H1 (cell line): ENCODE measurements around the gene HNRNPU. TPM values are rescaled to one million over a fixed set of nuclear protein-coding genes. Genes with fewer than 3 reads are reported as not detected.

Experiments
- CTCF ChIA-PET: fragments of 300-600 bp; sonication (Branson Sonifier 250); formaldehyde crosslinking; loops from one replicate; lab custom pipeline; 2021; ENCODE audit not compliant: partially characterized antibody; lab: Charles Lee
- POLR2A ChIA-PET: fragments of 300-600 bp; sonication (Branson Sonifier 250); formaldehyde crosslinking; loops from one replicate; lab custom pipeline; 2021; ENCODE audit warnings: inconsistent platforms; ENCODE audit not compliant: partially characterized antibody; lab: Charles Lee
- DNase-seq, 2 experiments: peaks; one replicate each; pipeline versions ENCODE4 v3.0.0 to v3.0.0-alpha.2; 2010 to 2022; ENCODE audit warnings: low spot score in 2 of 2, low read depth in 1 of 2, mixed read lengths in 1 of 2
- FAIRE-seq: peaks from 2 replicates; lab custom pipeline; 2011; peaks lifted over from hg19 to GRCh38; lab: Jason Lieb, UNC
- H2AFZ ChIP-seq: 2 replicates; pipeline ENCODE4 v1.8.1; 2012; ENCODE audit warnings: low read length, inconsistent platforms
- H2AK5ac ChIP-seq: 2 replicates; pipeline ENCODE4 v1.6.1; 2013; ENCODE audit warnings: low read depth, low read length
- H2BK120ac ChIP-seq: replicated peaks from 2 replicates; pipeline ENCODE3; 2013; ENCODE audit warnings: low read depth, low read length, inconsistent platforms
- H2BK12ac ChIP-seq: 2 replicates; pipeline ENCODE4 v1.6.1; 2013; ENCODE audit warnings: low read depth, low read length
- H2BK15ac ChIP-seq: 2 replicates; pipeline ENCODE4 v1.6.1; 2013; ENCODE audit warnings: low read length
- H2BK20ac ChIP-seq: 2 replicates; pipeline ENCODE4 v1.6.1; 2013; ENCODE audit warnings: low read length
- H2BK5ac ChIP-seq: 2 replicates; pipeline ENCODE4 v1.6.1; 2013; ENCODE audit warnings: low read depth, low read length
- H3K14ac ChIP-seq: 2 replicates; pipeline ENCODE4 v1.6.1; 2013; ENCODE audit warnings: inconsistent platforms; ENCODE audit not compliant: insufficient read length
- H3K18ac ChIP-seq: 2 replicates; pipeline ENCODE4 v1.6.1; 2013; ENCODE audit warnings: low read length; ENCODE audit errors: extremely low read depth
- H3K23ac ChIP-seq: 2 replicates; pipeline ENCODE4 v1.6.1; 2013; ENCODE audit warnings: inconsistent platforms; ENCODE audit not compliant: insufficient read length
- H3K23me2 ChIP-seq: 2 replicates; pipeline ENCODE4 v1.6.1; 2013; ENCODE audit warnings: low read depth, low read length
- H3K27ac ChIP-seq: 2 replicates; pipeline ENCODE4 v1.6.1; 2011; ENCODE audit warnings: low read depth, low read length, inconsistent platforms
- H3K27me3 ChIP-seq, 4 experiments: replicated peaks in 1 of 4; 1 replicate in 1 of 4; 2 replicates in 3 of 4; pipeline versions ENCODE4 v1.6.1 to v1.8.1; 2011 to 2013; ENCODE audit warnings: low read length in 3 of 4, mild to moderate bottlenecking in 3 of 4, inconsistent platforms in 2 of 4, mixed read lengths in 2 of 4, moderate library complexity in 1 of 4; ENCODE audit not compliant: control insufficient read depth in 3 of 4, insufficient read depth in 3 of 4; ENCODE audit errors: extremely low read depth in 1 of 4
- H3K36me3 ChIP-seq, 4 experiments: 2 replicates each; pipeline versions ENCODE4 v1.6.1 to v1.8.1; 2011 to 2013; ENCODE audit warnings: mild to moderate bottlenecking in 4 of 4, low read length in 3 of 4, moderate library complexity in 2 of 4, control low read depth in 1 of 4, inconsistent platforms in 1 of 4; ENCODE audit not compliant: insufficient read depth in 4 of 4, control insufficient read depth in 2 of 4
- H3K4ac ChIP-seq: replicated peaks from 2 replicates; pipeline ENCODE3; 2013; ENCODE audit warnings: low read length, low read depth, mixed read lengths, inconsistent platforms; ENCODE audit not compliant: insufficient read length
- H3K4me1 ChIP-seq, 4 experiments: replicated peaks in 1 of 4; 1 replicate in 1 of 4; 2 replicates in 3 of 4; pipeline versions ENCODE4 v1.6.1 to v1.8.1; 2011 to 2013; ENCODE audit warnings: low read length in 3 of 4, inconsistent platforms in 2 of 4, mixed read lengths in 1 of 4; ENCODE audit not compliant: insufficient read depth in 4 of 4, control insufficient read depth in 3 of 4
- H3K4me2 ChIP-seq, 2 experiments: 2 replicates each; pipeline versions ENCODE4 v1.6.1 to v1.8.1; 2011 to 2013; ENCODE audit warnings: low read depth in 2 of 2, low read length in 2 of 2, control low read depth in 1 of 2, inconsistent platforms in 1 of 2, mild to moderate bottlenecking in 1 of 2; ENCODE audit not compliant: insufficient read depth in 1 of 2
- H3K4me3 ChIP-seq, 4 experiments: fragments of 200-600, 300-600 bp in 1 of 4; sonication (generic), shearing (Covaris generic), sonication (Bioruptor Twin) in 1 of 4; 2 replicates each; pipeline versions ENCODE4 v1.5.1 to v1.8.1; 2011 to 2016; ENCODE audit warnings: low read length in 4 of 4, low read depth in 3 of 4, control low read depth in 2 of 4, inconsistent platforms in 2 of 4, mild to moderate bottlenecking in 2 of 4, mixed read lengths in 1 of 4, moderate library complexity in 1 of 4; ENCODE audit not compliant: insufficient read depth in 2 of 4; ENCODE audit errors: extremely low read depth in 1 of 4
- H3K56ac ChIP-seq: replicated peaks from 2 replicates; pipeline ENCODE3; 2013; ENCODE audit warnings: low read depth, mild to moderate bottlenecking, mixed read lengths, low read length, inconsistent platforms; ENCODE audit not compliant: insufficient read length
- H3K79me1 ChIP-seq: 2 replicates; pipeline ENCODE4 v1.6.1; 2013; ENCODE audit warnings: low read depth, low read length, control low read depth
- H3K79me2 ChIP-seq, 2 experiments: 2 replicates each; pipeline versions ENCODE4 v1.6.1 to v1.8.1; 2012 to 2013; ENCODE audit warnings: low read length in 2 of 2, mild to moderate bottlenecking in 2 of 2, inconsistent platforms in 1 of 2; ENCODE audit not compliant: insufficient read depth in 2 of 2, control insufficient read depth in 1 of 2
- H3K9ac ChIP-seq, 4 experiments: replicated peaks in 1 of 4; 1 replicate in 1 of 4; 2 replicates in 3 of 4; pipeline versions ENCODE4 v1.6.1 to v1.8.1; 2011 to 2013; ENCODE audit warnings: low read depth in 3 of 4, low read length in 3 of 4, control low read depth in 2 of 4, mild to moderate bottlenecking in 2 of 4, moderate library complexity in 2 of 4, inconsistent platforms in 1 of 4; ENCODE audit errors: extremely low read depth in 1 of 4
- H3K9me3 ChIP-seq, 2 experiments: 2 replicates each; pipeline versions ENCODE4 v1.6.1 to v1.8.1; 2012 to 2013; ENCODE audit warnings: mild to moderate bottlenecking in 2 of 2, moderate library complexity in 2 of 2, control low read depth in 1 of 2, inconsistent platforms in 1 of 2, low read depth in 1 of 2, low read length in 1 of 2, mixed read lengths in 1 of 2; ENCODE audit not compliant: insufficient read depth in 2 of 2
- H4K20me1 ChIP-seq, 2 experiments: replicated peaks in 1 of 2; 2 replicates each; pipeline versions ENCODE3 to v1.8.1; 2011 to 2013; ENCODE audit warnings: inconsistent platforms in 2 of 2, low read length in 2 of 2, mild to moderate bottlenecking in 1 of 2; ENCODE audit not compliant: insufficient read depth in 2 of 2, control insufficient read depth in 1 of 2
- H4K5ac ChIP-seq: 2 replicates; pipeline ENCODE4 v1.6.1; 2013; ENCODE audit warnings: low read length, low read depth, mixed read lengths, inconsistent platforms; ENCODE audit not compliant: insufficient read length
- H4K8ac ChIP-seq: 2 replicates; pipeline ENCODE4 v1.8.0; 2013; ENCODE audit warnings: mild to moderate bottlenecking, moderate library complexity, low read length, inconsistent platforms; ENCODE audit not compliant: insufficient read depth; ENCODE audit errors: extremely low read depth
- H4K91ac ChIP-seq: replicated peaks from 2 replicates; pipeline ENCODE3; 2013; ENCODE audit warnings: low read length, mixed read lengths, inconsistent platforms; ENCODE audit not compliant: insufficient read length
- CREB1 ChIP-seq: IDR thresholded peaks from 2 replicates; pipeline ENCODE4 v1.6.1; 2012; ENCODE audit warnings: inconsistent platforms
- KDM4A ChIP-seq: IDR thresholded peaks from one replicate; pipeline ENCODE4 v1.7.1; 2012; ENCODE audit warnings: low read depth, mild to moderate bottlenecking, moderate library complexity, low read length, inconsistent platforms; ENCODE audit not compliant: severe bottlenecking
- TBP ChIP-seq: IDR thresholded peaks from 2 replicates; pipeline ENCODE4 v1.6.1; 2011; ENCODE audit warnings: low read depth, low read length, improper control_type of control experiment
- TEAD4 ChIP-seq: IDR thresholded peaks from 2 replicates; pipeline ENCODE4 v1.6.1; 2012; ENCODE audit warnings: low read depth, low read length, inconsistent platforms, mixed read lengths
- ZNF274 ChIP-seq: IDR thresholded peaks from 2 replicates; pipeline ENCODE4 v1.7.0; 2012; ENCODE audit warnings: low read length, borderline replicate concordance; ENCODE audit errors: extremely low read depth
- WGBS, 2 experiments: shearing (Covaris generic) in 1 of 2; methylation state at CpG; one replicate each; pipeline versions ENCODE4 v1.1.6 to v1.1.7; 2013 to 2015; ENCODE audit warnings: low lambda C conversion rate in 2 of 2, mixed read lengths in 2 of 2, inconsistent platforms in 1 of 2, low coverage in 1 of 2, missing lambda C conversion rate in 1 of 2; ENCODE audit not compliant: insufficient replicate concordance in 2 of 2, insufficient coverage in 1 of 2, insufficient read length in 1 of 2; ENCODE audit errors: extremely low coverage in 1 of 2, missing lambda C conversion rate in 1 of 2; 5-methylcytosine and 5-hydroxymethylcytosine counted together
- polyA plus RNA-seq, 7 experiments: library from polyadenylated mRNA; depleted of rRNA in 3 of 7; stranded (reverse) in 5 of 7; unstranded in 2 of 7; fragments of >200 nt in 5 of 7; fragments of 200-250 nt in 2 of 7; gene quantifications; 1 replicate in 5 of 7; 2 replicates in 1 of 7; 4 replicates in 1 of 7; pipeline versions ENCODE4 v1.2.1 to v1.2.3, GENCODE V29; 2011 to 2013; ENCODE audit warnings: missing spikeins in 2 of 7, mixed read lengths in 2 of 7
- total RNA-seq: library from RNA; stranded (reverse); fragmentation: NEBNext Ultra II Directional; extraction: Animal tissue kit (Norgen Biotek cat#: 25700); gene quantifications from 2 replicates; pipeline ENCODE4 v1.2.1, GENCODE V29; 2021

HNRNPU gene
- total and polyA plus RNA-seq, 2 of the 8 experiments (the other 6 are each of a cell fraction or from before 2014, with no cell fraction given): 95.6 to 606 TPM

GRCh38 chr1:244820131-244820530 is 44.2 kb downstream of the HNRNPU start:
- no peak for TF ChIP-seq TEAD4
- no peak for TF ChIP-seq CREB1
- TF ChIP-seq ZNF274: no peak
- no peak for TF ChIP-seq KDM4A
- TF ChIP-seq TBP: no peak
- H3K14ac ChIP-seq: no peak overlapping the region
- no peak overlapping the region for H2BK12ac ChIP-seq
- no peak overlapping the region for H4K8ac ChIP-seq
- no peak overlapping the region for H4K5ac ChIP-seq
- H3K56ac ChIP-seq: no peak overlapping the region
- ChIA-PET CTCF (no interaction called here), POLR2A (interaction anchor here (9.1 kb wide), 1 partner anchor 11 kb away, joined by 178 read pairs; the partner anchor contains the start of gene COX20)
- H2AK5ac ChIP-seq: no peak overlapping the region
- no peak overlapping the region; the same call in 1 of the 2 replicates for H3K18ac ChIP-seq
- no peak overlapping the region for H2BK15ac ChIP-seq
- H4K20me1 ChIP-seq: no peaks in the 10 kb centered on the region
- no peak overlapping the region for H3K4me2 ChIP-seq
- no peak overlapping the region for H2AFZ ChIP-seq
- H2BK120ac ChIP-seq: no peak overlapping the region
- H3K23me2 ChIP-seq: peaks cover 5% of the 10 kb centered on the region; the same call in 1 of the 2 replicates
- no peak overlapping the region for H3K4ac ChIP-seq
- H3K79me1 ChIP-seq: no peaks in the 10 kb centered on the region
- no peaks in the 10 kb centered on the region; a peak in 1 of 4 replicates for H3K9me3 ChIP-seq
- H3K4me3 ChIP-seq: no peak overlapping the region
- 94% methylated on average over 2 of the region's 2 CpGs; no CpG with 5 or more reads in 1 of the 2 experiments for WGBS, 2 experiments
- H2BK20ac ChIP-seq: no peak overlapping the region
- no peaks in the 10 kb centered on the region for H3K27me3 ChIP-seq
- no peaks in the 10 kb centered on the region for H3K36me3 ChIP-seq
- no peak overlapping the region for H2BK5ac ChIP-seq
- no peak overlapping the region for H3K23ac ChIP-seq
- DNase-seq: peak in 1 of 2 experiments; percentile 35
- no peak overlapping the region for H3K9ac ChIP-seq
- H4K91ac ChIP-seq: no peak overlapping the region
- H3K4me1 ChIP-seq: peaks cover 0 to 6% (median 4%) of the 10 kb centered on the region in 4 experiments; a peak in 4 of 7 replicates
- FAIRE-seq: no peak
- H3K27ac ChIP-seq: no peak overlapping the region
- peaks cover 0 to 56% of the 10 kb centered on the region in 2 experiments; a peak in 2 of 4 replicates for H3K79me2 ChIP-seq
